ENCODE results near the gene LCT.
A peak's percentile ranks its signal among the peaks of the same experiment; 100 is the strongest.

Gene LCT

DNA sequence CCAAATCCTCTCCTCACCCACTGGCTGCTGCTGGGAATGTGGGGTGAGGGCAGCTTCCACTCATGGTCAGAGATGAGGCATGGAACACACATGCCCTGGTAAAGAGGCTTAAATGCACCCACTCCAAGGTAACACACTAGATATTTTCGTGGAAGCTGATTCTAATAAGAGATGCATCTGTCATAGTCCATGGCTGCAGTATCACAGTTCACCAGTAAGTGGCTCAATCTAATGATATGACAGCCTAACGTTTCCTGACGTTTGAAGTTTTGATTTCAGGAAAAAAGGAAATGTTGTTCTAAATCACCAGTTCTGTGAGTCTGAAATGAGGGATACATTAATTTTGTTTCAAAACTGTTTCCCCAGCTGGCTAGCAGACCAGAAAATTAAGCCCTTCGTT lies 38.2 kb downstream of the LCT start:
- TF ChIP-seq ZFP30 (CRISPR knock-in tag; IDR thresholded peaks at IDR 0.05), result no peak
- TF ChIP-seq ARNTL (CRISPR knock-in tag; IDR thresholded peaks at IDR 0.05; ENCODE audit: borderline replicate concordance, low read depth), result no peak
- no peak for TF ChIP-seq OSR1 (CRISPR knock-in tag; IDR thresholded peaks at IDR 0.05)
- no peak for TF ChIP-seq SNAI2 (CRISPR knock-in tag; IDR thresholded peaks at IDR 0.05)
- no peak for TF ChIP-seq ZNF70 (CRISPR knock-in tag; IDR thresholded peaks at IDR 0.05)
- TF ChIP-seq ISL1 (CRISPR knock-in tag; IDR thresholded peaks at IDR 0.05), result no peak
- TF ChIP-seq, protein P1, sequence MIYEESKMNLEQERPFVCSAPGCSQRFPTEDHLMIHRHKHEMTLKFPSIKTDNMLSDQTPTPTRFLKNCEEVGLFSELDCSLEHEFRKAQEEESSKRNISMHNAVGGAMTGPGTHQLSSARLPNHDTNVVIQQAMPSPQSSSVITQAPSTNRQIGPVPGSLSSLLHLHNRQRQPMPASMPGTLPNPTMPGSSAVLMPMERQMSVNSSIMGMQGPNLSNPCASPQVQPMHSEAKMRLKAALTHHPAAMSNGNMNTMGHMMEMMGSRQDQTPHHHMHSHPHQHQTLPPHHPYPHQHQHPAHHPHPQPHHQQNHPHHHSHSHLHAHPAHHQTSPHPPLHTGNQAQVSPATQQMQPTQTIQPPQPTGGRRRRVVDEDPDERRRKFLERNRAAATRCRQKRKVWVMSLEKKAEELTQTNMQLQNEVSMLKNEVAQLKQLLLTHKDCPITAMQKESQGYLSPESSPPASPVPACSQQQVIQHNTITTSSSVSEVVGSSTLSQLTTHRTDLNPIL (CRISPR knock-in tag; IDR thresholded peaks at IDR 0.05; ENCODE audit: low read depth), result no peak
- TF ChIP-seq TOX (CRISPR knock-in tag; IDR thresholded peaks at IDR 0.05; ENCODE audit: borderline replicate concordance), result no peak
- no peak for TF ChIP-seq RARB (CRISPR knock-in tag; IDR thresholded peaks at IDR 0.05)
- TF ChIP-seq, protein P2, sequence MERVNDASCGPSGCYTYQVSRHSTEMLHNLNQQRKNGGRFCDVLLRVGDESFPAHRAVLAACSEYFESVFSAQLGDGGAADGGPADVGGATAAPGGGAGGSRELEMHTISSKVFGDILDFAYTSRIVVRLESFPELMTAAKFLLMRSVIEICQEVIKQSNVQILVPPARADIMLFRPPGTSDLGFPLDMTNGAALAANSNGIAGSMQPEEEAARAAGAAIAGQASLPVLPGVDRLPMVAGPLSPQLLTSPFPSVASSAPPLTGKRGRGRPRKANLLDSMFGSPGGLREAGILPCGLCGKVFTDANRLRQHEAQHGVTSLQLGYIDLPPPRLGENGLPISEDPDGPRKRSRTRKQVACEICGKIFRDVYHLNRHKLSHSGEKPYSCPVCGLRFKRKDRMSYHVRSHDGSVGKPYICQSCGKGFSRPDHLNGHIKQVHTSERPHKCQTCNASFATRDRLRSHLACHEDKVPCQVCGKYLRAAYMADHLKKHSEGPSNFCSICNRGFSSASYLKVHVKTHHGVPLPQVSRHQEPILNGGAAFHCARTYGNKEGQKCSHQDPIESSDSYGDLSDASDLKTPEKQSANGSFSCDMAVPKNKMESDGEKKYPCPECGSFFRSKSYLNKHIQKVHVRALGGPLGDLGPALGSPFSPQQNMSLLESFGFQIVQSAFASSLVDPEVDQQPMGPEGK (CRISPR knock-in tag; IDR thresholded peaks at IDR 0.05; ENCODE audit: borderline replicate concordance), result no peak
- no peak for TF ChIP-seq PPARA (CRISPR knock-in tag; IDR thresholded peaks at IDR 0.05; ENCODE audit: borderline replicate concordance)
- TF ChIP-seq CSDC2 (CRISPR knock-in tag; IDR thresholded peaks at IDR 0.05), result no peak
- TF ChIP-seq, protein P3, sequence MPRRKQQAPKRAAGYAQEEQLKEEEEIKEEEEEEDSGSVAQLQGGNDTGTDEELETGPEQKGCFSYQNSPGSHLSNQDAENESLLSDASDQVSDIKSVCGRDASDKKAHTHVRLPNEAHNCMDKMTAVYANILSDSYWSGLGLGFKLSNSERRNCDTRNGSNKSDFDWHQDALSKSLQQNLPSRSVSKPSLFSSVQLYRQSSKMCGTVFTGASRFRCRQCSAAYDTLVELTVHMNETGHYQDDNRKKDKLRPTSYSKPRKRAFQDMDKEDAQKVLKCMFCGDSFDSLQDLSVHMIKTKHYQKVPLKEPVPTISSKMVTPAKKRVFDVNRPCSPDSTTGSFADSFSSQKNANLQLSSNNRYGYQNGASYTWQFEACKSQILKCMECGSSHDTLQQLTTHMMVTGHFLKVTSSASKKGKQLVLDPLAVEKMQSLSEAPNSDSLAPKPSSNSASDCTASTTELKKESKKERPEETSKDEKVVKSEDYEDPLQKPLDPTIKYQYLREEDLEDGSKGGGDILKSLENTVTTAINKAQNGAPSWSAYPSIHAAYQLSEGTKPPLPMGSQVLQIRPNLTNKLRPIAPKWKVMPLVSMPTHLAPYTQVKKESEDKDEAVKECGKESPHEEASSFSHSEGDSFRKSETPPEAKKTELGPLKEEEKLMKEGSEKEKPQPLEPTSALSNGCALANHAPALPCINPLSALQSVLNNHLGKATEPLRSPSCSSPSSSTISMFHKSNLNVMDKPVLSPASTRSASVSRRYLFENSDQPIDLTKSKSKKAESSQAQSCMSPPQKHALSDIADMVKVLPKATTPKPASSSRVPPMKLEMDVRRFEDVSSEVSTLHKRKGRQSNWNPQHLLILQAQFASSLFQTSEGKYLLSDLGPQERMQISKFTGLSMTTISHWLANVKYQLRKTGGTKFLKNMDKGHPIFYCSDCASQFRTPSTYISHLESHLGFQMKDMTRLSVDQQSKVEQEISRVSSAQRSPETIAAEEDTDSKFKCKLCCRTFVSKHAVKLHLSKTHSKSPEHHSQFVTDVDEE (CRISPR knock-in tag; IDR thresholded peaks at IDR 0.05), result no peak
- TF ChIP-seq ZC3H10 (CRISPR knock-in tag; IDR thresholded peaks at IDR 0.05), result no peak
- no peak for TF ChIP-seq ZNF565 (CRISPR knock-in tag; conservative IDR thresholded peaks at IDR 0.05; ENCODE audit: low read depth)
- no peak for TF ChIP-seq TCF4 (CRISPR knock-in tag; IDR thresholded peaks at IDR 0.05; ENCODE audit: borderline replicate concordance)
- no peak for TF ChIP-seq ZNF8 (CRISPR knock-in tag; IDR thresholded peaks at IDR 0.05)
- no peak for TF ChIP-seq ESRRG (CRISPR knock-in tag; IDR thresholded peaks at IDR 0.05)
- TF ChIP-seq, protein P4, sequence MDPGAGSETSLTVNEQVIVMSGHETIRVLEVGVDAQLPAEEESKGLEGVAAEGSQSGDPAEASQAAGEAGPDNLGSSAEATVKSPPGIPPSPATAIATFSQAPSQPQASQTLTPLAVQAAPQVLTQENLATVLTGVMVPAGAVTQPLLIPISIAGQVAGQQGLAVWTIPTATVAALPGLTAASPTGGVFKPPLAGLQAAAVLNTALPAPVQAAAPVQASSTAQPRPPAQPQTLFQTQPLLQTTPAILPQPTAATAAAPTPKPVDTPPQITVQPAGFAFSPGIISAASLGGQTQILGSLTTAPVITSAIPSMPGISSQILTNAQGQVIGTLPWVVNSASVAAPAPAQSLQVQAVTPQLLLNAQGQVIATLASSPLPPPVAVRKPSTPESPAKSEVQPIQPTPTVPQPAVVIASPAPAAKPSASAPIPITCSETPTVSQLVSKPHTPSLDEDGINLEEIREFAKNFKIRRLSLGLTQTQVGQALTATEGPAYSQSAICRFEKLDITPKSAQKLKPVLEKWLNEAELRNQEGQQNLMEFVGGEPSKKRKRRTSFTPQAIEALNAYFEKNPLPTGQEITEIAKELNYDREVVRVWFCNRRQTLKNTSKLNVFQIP (CRISPR knock-in tag; IDR thresholded peaks at IDR 0.05; ENCODE audit: borderline replicate concordance, low read depth), result no peak
- no peak for TF ChIP-seq GLIS3 (CRISPR knock-in tag; IDR thresholded peaks at IDR 0.05)
- ATAC-seq, result peak; percentile 36; the same call in 1 of the 3 replicates

DNA sequence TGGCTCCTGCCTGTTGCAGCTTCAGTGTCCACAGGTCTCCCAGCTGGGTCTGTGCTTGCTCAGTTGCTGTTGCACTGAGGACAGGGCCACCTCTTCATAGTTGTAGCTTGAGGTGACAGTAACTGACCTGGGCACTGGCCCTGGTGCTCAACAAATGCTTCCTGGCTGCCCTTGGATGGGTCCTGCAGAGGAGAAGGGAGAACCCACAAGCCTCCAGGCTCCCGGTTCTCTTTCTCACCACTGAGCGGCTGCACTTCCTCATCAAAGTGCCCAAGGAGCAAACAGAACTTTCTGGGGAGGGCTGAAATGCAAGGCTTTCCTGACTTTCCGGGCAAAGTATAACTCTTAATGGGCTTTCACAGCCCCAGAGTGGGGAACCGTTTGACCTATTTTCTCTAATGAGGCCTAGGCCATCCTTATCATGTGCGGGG lies 38.7 kb downstream of the LCT start:
- no peak for ATAC-seq
- TF ChIP-seq ZFP30 (CRISPR knock-in tag; IDR thresholded peaks at IDR 0.05), result no peak
- TF ChIP-seq GLIS3 (CRISPR knock-in tag; IDR thresholded peaks at IDR 0.05), result no peak
- TF ChIP-seq, protein P1 (CRISPR knock-in tag; IDR thresholded peaks at IDR 0.05; ENCODE audit: low read depth), result no peak
- TF ChIP-seq ZNF565 (CRISPR knock-in tag; conservative IDR thresholded peaks at IDR 0.05; ENCODE audit: low read depth), result no peak
- TF ChIP-seq ARNTL (CRISPR knock-in tag; IDR thresholded peaks at IDR 0.05; ENCODE audit: borderline replicate concordance, low read depth), result no peak
- TF ChIP-seq RARB (CRISPR knock-in tag; IDR thresholded peaks at IDR 0.05), result no peak
- TF ChIP-seq ZNF8 (CRISPR knock-in tag; IDR thresholded peaks at IDR 0.05), result no peak
- TF ChIP-seq, protein P2 (CRISPR knock-in tag; IDR thresholded peaks at IDR 0.05; ENCODE audit: borderline replicate concordance), result no peak
- no peak for TF ChIP-seq TOX (CRISPR knock-in tag; IDR thresholded peaks at IDR 0.05; ENCODE audit: borderline replicate concordance)
- TF ChIP-seq, protein P5, sequence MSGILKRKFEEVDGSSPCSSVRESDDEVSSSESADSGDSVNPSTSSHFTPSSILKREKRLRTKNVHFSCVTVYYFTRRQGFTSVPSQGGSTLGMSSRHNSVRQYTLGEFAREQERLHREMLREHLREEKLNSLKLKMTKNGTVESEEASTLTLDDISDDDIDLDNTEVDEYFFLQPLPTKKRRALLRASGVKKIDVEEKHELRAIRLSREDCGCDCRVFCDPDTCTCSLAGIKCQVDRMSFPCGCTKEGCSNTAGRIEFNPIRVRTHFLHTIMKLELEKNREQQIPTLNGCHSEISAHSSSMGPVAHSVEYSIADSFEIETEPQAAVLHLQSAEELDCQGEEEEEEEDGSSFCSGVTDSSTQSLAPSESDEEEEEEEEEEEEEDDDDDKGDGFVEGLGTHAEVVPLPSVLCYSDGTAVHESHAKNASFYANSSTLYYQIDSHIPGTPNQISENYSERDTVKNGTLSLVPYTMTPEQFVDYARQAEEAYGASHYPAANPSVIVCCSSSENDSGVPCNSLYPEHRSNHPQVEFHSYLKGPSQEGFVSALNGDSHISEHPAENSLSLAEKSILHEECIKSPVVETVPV (CRISPR knock-in tag; IDR thresholded peaks at IDR 0.05), result no peak
- no peak for TF ChIP-seq PPARA (CRISPR knock-in tag; IDR thresholded peaks at IDR 0.05; ENCODE audit: borderline replicate concordance)
- no peak for TF ChIP-seq ZNF70 (CRISPR knock-in tag; IDR thresholded peaks at IDR 0.05)
